Measurements from ENCODE around the gene GRB2. TPM values are rescaled to one million over a fixed set of nuclear protein-coding genes. Genes with fewer than 3 reads are reported as not detected.

Gene GRB2
- total RNA-seq, 1 donor from 2014 or later, result 84.8 TPM

DNA sequence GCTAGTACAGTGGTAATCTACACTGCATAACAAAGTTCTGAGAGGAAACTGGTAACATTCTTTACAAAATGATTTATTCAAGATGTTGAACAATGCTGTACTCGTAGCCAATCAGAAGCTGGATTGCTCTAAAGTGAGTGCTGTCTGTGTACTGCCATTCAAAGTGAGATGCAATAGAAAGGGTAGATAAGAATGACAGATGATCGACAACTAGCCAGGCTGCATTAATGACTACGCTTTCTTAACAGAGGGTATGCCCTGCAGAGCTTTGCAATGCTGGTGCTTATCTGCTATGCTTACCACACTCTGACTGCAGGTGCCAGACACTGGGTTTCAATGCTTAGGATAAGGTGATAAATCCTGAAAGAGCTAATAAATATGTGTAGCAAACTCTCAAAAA is 70.2 kb downstream of the GRB2 start:
- DNase-seq (ENCODE audit: low spot score, unreplicated experiment), result no peak
- no peak overlapping the region for H3K4me3 Mint-ChIP-seq (ENCODE audit: low read depth)
- peaks cover 2% of the 10 kb centered on the region for H3K36me3 Mint-ChIP-seq (ENCODE audit: insufficient read depth)
- H3K4me1 Mint-ChIP-seq (ENCODE audit: low read depth), result peaks cover 24% of the 10 kb centered on the region
- peak overlapping the region; percentile 71 for H3K27ac Mint-ChIP-seq
- no peaks in the 10 kb centered on the region for H3K9me3 Mint-ChIP-seq (ENCODE audit: low read depth)
- TF ChIP-seq CTCF (IDR thresholded peaks at IDR 0.05; ENCODE audit: unreplicated experiment), result no peak
- H3K27me3 Mint-ChIP-seq, result no peaks in the 10 kb centered on the region

DNA sequence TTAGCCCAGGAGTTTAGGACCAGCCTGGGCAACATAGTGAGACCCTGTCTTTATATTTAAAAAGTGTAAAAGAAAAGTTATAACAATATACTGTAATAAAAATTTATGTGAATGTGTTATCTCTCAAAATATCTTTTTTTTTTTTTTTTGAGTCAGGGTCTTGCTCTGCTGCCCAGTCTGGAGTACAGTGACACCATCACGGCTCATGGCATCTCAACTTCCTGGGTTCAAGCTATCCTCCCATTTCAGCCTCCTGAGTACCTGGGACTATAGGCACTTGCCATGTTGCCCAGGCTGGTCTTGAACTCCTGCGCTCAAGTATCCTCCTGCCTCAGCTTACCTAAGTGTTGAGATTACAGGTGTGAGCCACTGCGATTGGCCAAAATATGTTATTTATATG is 70.8 kb downstream of the GRB2 start:
- Mint-ChIP-seq H3K9me3 (ENCODE audit: low read depth) (no peaks in the 10 kb centered on the region), H3K4me1 (ENCODE audit: low read depth) (peaks cover 24% of the 10 kb centered on the region), H3K36me3 (ENCODE audit: insufficient read depth) (no peaks in the 10 kb centered on the region), H3K27me3 (no peaks in the 10 kb centered on the region), H3K27ac (no peak overlapping the region), H3K4me3 (ENCODE audit: low read depth) (no peak overlapping the region)
- no peak for DNase-seq (ENCODE audit: low spot score, unreplicated experiment)
- TF ChIP-seq CTCF (IDR thresholded peaks at IDR 0.05; ENCODE audit: unreplicated experiment), result no peak

- H3K4me1 Mint-ChIP-seq (ENCODE audit: low read depth), result peaks cover 18% of the 10 kb centered on the region
- peaks cover 1% of the 10 kb centered on the region for H3K36me3 Mint-ChIP-seq (ENCODE audit: insufficient read depth)
- DNase-seq (ENCODE audit: low spot score, unreplicated experiment), result no peak
- no peak overlapping the region for H3K27ac Mint-ChIP-seq
- H3K27me3 Mint-ChIP-seq, result no peaks in the 10 kb centered on the region
- no peaks in the 10 kb centered on the region for H3K9me3 Mint-ChIP-seq (ENCODE audit: low read depth)
- TF ChIP-seq CTCF (IDR thresholded peaks at IDR 0.05; ENCODE audit: unreplicated experiment), result no peak
- no peak overlapping the region for H3K4me3 Mint-ChIP-seq (ENCODE audit: low read depth)
These were observed 73.8 kb downstream of the GRB2 start for GRCh38 chr17:75331671-75332070.

DNA sequence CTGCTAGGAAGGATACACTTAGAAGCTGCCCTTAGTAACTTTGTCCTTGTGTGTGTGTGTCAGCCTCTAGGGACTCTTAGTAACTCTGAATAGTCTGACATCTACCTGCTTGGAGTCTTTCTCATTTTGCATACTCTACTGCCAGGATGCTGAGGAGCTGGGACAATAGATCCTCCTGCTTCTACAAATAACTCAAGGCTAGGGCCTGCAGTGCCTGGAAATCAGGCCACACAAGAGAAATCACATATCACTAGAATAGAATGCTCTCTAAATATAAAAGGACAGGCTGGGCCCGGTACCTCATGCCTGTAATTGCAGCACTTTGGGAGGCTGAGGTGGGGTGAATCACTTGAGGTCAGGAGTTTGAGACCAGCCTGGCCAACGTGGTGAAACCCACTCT is 77.7 kb downstream of the GRB2 start:
- no peak for TF ChIP-seq CTCF (IDR thresholded peaks at IDR 0.05; ENCODE audit: unreplicated experiment)
- Mint-ChIP-seq H3K4me3 (ENCODE audit: low read depth) (no peak overlapping the region), H3K27ac (peak overlapping the region; percentile 57), H3K4me1 (ENCODE audit: low read depth) (no peaks in the 10 kb centered on the region), H3K36me3 (ENCODE audit: insufficient read depth) (peaks cover 10% of the 10 kb centered on the region), H3K9me3 (ENCODE audit: low read depth) (no peaks in the 10 kb centered on the region), H3K27me3 (no peaks in the 10 kb centered on the region)
- DNase-seq (ENCODE audit: low spot score, unreplicated experiment), result no peak

DNA sequence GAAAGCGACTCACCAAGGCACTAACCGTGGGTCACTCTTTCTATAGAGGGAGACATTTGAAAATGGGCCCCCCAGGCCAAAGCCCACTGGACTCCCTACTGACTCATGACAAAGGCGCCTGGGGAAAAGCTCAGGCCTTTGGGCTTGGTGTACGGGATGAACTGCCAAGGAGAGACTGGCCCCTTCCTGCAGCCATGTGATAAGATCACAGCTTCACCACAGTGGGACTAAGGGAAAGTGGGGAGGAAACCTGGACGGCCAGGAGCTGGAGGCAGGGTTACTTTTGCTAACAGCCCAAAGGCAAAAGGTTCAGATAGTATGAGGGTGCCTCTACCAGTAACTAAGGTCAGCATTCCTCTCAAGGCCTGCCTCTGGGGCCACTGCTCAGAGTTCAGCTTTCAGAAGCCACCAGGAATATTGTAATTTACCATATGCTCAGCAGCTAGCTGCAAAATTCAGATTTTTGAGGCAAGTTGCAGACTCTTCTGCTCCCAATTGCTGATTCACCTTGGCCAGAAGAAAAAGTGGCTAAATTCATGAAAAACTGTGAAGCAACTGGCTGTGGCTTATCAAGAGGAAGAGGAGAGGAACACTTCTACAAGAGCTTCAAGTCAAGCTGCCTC is 79.1 kb downstream of the GRB2 start:
- no peak overlapping the region for H3K27ac Mint-ChIP-seq
- H3K27me3 Mint-ChIP-seq, result no peaks in the 10 kb centered on the region
- H3K9me3 Mint-ChIP-seq (ENCODE audit: low read depth), result no peaks in the 10 kb centered on the region
- DNase-seq (ENCODE audit: low spot score, unreplicated experiment), result no peak
- H3K4me3 Mint-ChIP-seq (ENCODE audit: low read depth), result no peak overlapping the region
- no peaks in the 10 kb centered on the region for H3K4me1 Mint-ChIP-seq (ENCODE audit: low read depth)
- peaks cover 13% of the 10 kb centered on the region for H3K36me3 Mint-ChIP-seq (ENCODE audit: insufficient read depth)
- TF ChIP-seq CTCF (IDR thresholded peaks at IDR 0.05; ENCODE audit: unreplicated experiment), result no peak

All from progenitor cell of endocrine pancreas (in vitro differentiated cells).